Muscle layer of duodenum (tissue), 2 donors: Measurements from ENCODE around the gene PRMT7.

Experiments
- H3K27ac ChIP-seq: one replicate; pipeline ENCODE4 v1.7.0; 2013; ENCODE audit warnings: mild to moderate bottlenecking, low read length
- H3K27me3 ChIP-seq: one replicate; pipeline ENCODE4 v1.7.0; 2013; ENCODE audit warnings: low read depth, mild to moderate bottlenecking, control low read depth, low read length
- H3K36me3 ChIP-seq, 2 donors: one replicate each; pipeline ENCODE4 v1.7.0; 2013; ENCODE audit warnings: low read length in 2 of 2, control low read depth in 1 of 2, mild to moderate bottlenecking in 1 of 2; ENCODE audit not compliant: insufficient read depth in 2 of 2, control insufficient read depth in 1 of 2
- H3K4me1 ChIP-seq, 2 donors: one replicate each; pipeline ENCODE4 v1.7.0; 2013; ENCODE audit warnings: low read length in 2 of 2, mild to moderate bottlenecking in 2 of 2, control low read depth in 1 of 2, moderate library complexity in 1 of 2; ENCODE audit not compliant: insufficient read depth in 2 of 2, control insufficient read depth in 1 of 2
- H3K4me3 ChIP-seq, 2 donors: one replicate each; pipeline ENCODE4 v1.7.0; 2013; ENCODE audit warnings: low read length in 2 of 2, low read depth in 1 of 2, mild to moderate bottlenecking in 1 of 2
- H3K9me3 ChIP-seq, 2 donors: one replicate each; pipeline ENCODE4 v1.7.0; 2013; ENCODE audit warnings: low read length in 2 of 2, control low read depth in 1 of 2, mild to moderate bottlenecking in 1 of 2; ENCODE audit not compliant: control insufficient read depth in 1 of 2
- donor health status: healthy.

Gene PRMT7

GRCh38 chr16:68296291-68296690 lies 14.5 kb upstream of the PRMT7 start:
- H3K27ac ChIP-seq = no peak overlapping the region
- no peaks in the 10 kb centered on the region for H3K27me3 ChIP-seq
- H3K4me3 ChIP-seq = no peak overlapping the region
- H3K36me3 ChIP-seq = peaks cover 42 to 49% of the 10 kb centered on the region in 2 donors
- H3K4me1 ChIP-seq = peaks cover 11 to 21% of the 10 kb centered on the region in 2 donors
- H3K9me3 ChIP-seq = no peaks in the 10 kb centered on the region

GRCh38 chr16:68296693-68297092 lies 14.1 kb upstream of the PRMT7 start:
- Histone ChIP-seq H3K9me3 (no peaks in the 10 kb centered on the region), H3K36me3 (peaks cover 44 to 49% of the 10 kb centered on the region in 2 donors), H3K27me3 (no peaks in the 10 kb centered on the region), H3K4me3 (no peak overlapping the region), H3K27ac (no peak overlapping the region), H3K4me1 (peaks cover 11 to 21% of the 10 kb centered on the region in 2 donors)

GRCh38 chr16:68297908-68298307 lies 12.9 kb upstream of the PRMT7 start:
- H3K4me1 ChIP-seq = peaks cover 11 to 21% of the 10 kb centered on the region in 2 donors
- no peaks in the 10 kb centered on the region for H3K27me3 ChIP-seq
- H3K27ac ChIP-seq = no peak overlapping the region
- no peak overlapping the region for H3K4me3 ChIP-seq
- H3K9me3 ChIP-seq = no peaks in the 10 kb centered on the region
- H3K36me3 ChIP-seq = peaks cover 51 to 54% of the 10 kb centered on the region in 2 donors

- H3K27ac ChIP-seq = no peak overlapping the region
- no peaks in the 10 kb centered on the region for H3K9me3 ChIP-seq
- H3K27me3 ChIP-seq = no peaks in the 10 kb centered on the region
- peaks cover 50 to 56% of the 10 kb centered on the region in 2 donors for H3K36me3 ChIP-seq
- peaks cover 11 to 21% of the 10 kb centered on the region in 2 donors for H3K4me1 ChIP-seq
- H3K4me3 ChIP-seq = no peak overlapping the region
These were observed 12.5 kb upstream of the PRMT7 start for GRCh38 chr16:68298312-68298711.

GRCh38 chr16:68298907-68299561 lies 11.8 kb upstream of the PRMT7 start:
- peak overlapping the region; percentile 4 for H3K27ac ChIP-seq
- H3K4me3 ChIP-seq = no peak overlapping the region
- H3K27me3 ChIP-seq = no peaks in the 10 kb centered on the region
- peaks cover 55 to 63% of the 10 kb centered on the region in 2 donors for H3K36me3 ChIP-seq
- peaks cover 11 to 21% of the 10 kb centered on the region in 2 donors for H3K4me1 ChIP-seq
- H3K9me3 ChIP-seq = no peaks in the 10 kb centered on the region

GRCh38 chr16:68299571-68300453 lies 11.0 kb upstream of the PRMT7 start:
- Histone ChIP-seq H3K27me3 (no peaks in the 10 kb centered on the region), H3K36me3 (peaks cover 53 to 66% of the 10 kb centered on the region in 2 donors), H3K27ac (peak overlapping the region; percentile 4), H3K4me3 (no peak overlapping the region), H3K4me1 (peaks cover 11 to 21% of the 10 kb centered on the region in 2 donors), H3K9me3 (no peaks in the 10 kb centered on the region)

GRCh38 chr16:68300734-68301459 lies 9.9 kb upstream of the PRMT7 start:
- no peak overlapping the region for H3K4me3 ChIP-seq
- peaks cover 60 to 67% of the 10 kb centered on the region in 2 donors for H3K36me3 ChIP-seq
- no peaks in the 10 kb centered on the region for H3K27me3 ChIP-seq
- H3K27ac ChIP-seq = no peak overlapping the region
- no peaks in the 10 kb centered on the region for H3K9me3 ChIP-seq
- peaks cover 11 to 21% of the 10 kb centered on the region in 2 donors for H3K4me1 ChIP-seq

GRCh38 chr16:68306633-68307032 lies 4.2 kb upstream of the PRMT7 start:
- H3K27me3 ChIP-seq = no peaks in the 10 kb centered on the region
- H3K4me3 ChIP-seq = no peak overlapping the region
- peaks cover 7 to 20% of the 10 kb centered on the region in 2 donors for H3K4me1 ChIP-seq
- no peaks in the 10 kb centered on the region for H3K9me3 ChIP-seq
- no peak overlapping the region for H3K27ac ChIP-seq
- peaks cover 36 to 53% of the 10 kb centered on the region in 2 donors for H3K36me3 ChIP-seq

GRCh38 chr16:68309799-68310198 lies 1.0 kb upstream of the PRMT7 start:
- H3K9me3 ChIP-seq = no peaks in the 10 kb centered on the region
- peak overlapping the region; percentile 81 to 82 for H3K4me3 ChIP-seq
- H3K27ac ChIP-seq = peak overlapping the region; percentile 67
- H3K36me3 ChIP-seq = peaks cover 14 to 29% of the 10 kb centered on the region in 2 donors
- H3K4me1 ChIP-seq = peaks cover 7 to 29% of the 10 kb centered on the region in 2 donors
- no peaks in the 10 kb centered on the region for H3K27me3 ChIP-seq

GRCh38 chr16:68310437-68310773 lies 414 bp upstream of the PRMT7 start:
- Histone ChIP-seq H3K36me3 (peaks cover 12 to 24% of the 10 kb centered on the region in 2 donors), H3K27me3 (no peaks in the 10 kb centered on the region), H3K4me1 (peaks cover 7 to 29% of the 10 kb centered on the region in 2 donors), H3K27ac (peak overlapping the region; percentile 67), H3K9me3 (no peaks in the 10 kb centered on the region), H3K4me3 (peak overlapping the region; percentile 81 to 82)

GRCh38 chr16:68313116-68313515 lies 2.3 kb downstream of the PRMT7 start:
- Histone ChIP-seq H3K9me3 (no peaks in the 10 kb centered on the region), H3K4me1 (peaks cover 7 to 29% of the 10 kb centered on the region in 2 donors), H3K27ac (no peak overlapping the region), H3K4me3 (no peak overlapping the region), H3K27me3 (no peaks in the 10 kb centered on the region), H3K36me3 (peaks cover 5 to 20% of the 10 kb centered on the region in 2 donors)
